Transverse colon (tissue), 4 donors: ENCODE data around the gene ABHD5. TPM values are rescaled to one million over a fixed set of nuclear protein-coding genes. Genes with fewer than 3 reads are reported as not detected.
"Not testable (repeated sequence)": the region's sequence is repeated elsewhere in the genome, so short reads cannot be mapped to it uniquely, and the experiment has no call there.

Source experiments
- DNase-seq: peaks from one replicate; pipeline ENCODE4 v3.0.0-alpha.2; 2019
- H3K27ac ChIP-seq, 4 donors: fragments of 200-600 bp; sonication (generic); 2 replicates each; pipeline ENCODE4 v1.5.1; 2016 to 2018; ENCODE audit warnings: inconsistent platforms in 4 of 4
- H3K27me3 ChIP-seq: fragments of 200-600 bp; sonication (generic); 2 replicates; pipeline ENCODE4 v1.5.1; 2017; ENCODE audit warnings: inconsistent platforms
- H3K36me3 ChIP-seq, 4 donors: fragments of 200-600 bp; sonication (generic); 2 replicates each; pipeline ENCODE4 v1.5.1; 2017 to 2019; ENCODE audit warnings: inconsistent platforms in 4 of 4
- H3K4me1 ChIP-seq, 4 donors: fragments of 200-600 bp; sonication (generic); 2 replicates each; pipeline ENCODE4 v1.5.1; 2017 to 2020; ENCODE audit warnings: inconsistent platforms in 4 of 4
- H3K4me3 ChIP-seq, 4 donors: fragments of 200-600 bp; sonication (generic); 1 replicate in 1 of 4; 2 replicates in 3 of 4; pipeline versions ENCODE4 v1.5.1 to v1.6.1; 2017 to 2019; ENCODE audit warnings: inconsistent platforms in 4 of 4
- H3K9me3 ChIP-seq, 2 donors: fragments of 200-600 bp; sonication (generic); 2 replicates each; pipeline ENCODE4 v1.5.1; 2017 to 2019; ENCODE audit warnings: inconsistent platforms in 2 of 2
- CTCF ChIP-seq, 5 experiments: fragments of 200-600 bp in 3 of 5; fragments of 450-650 bp in 2 of 5; sonication (generic) in 3 of 5; IDR thresholded peaks; 1 replicate in 2 of 5; 2 replicates in 3 of 5; pipeline ENCODE4 v1.5.1; 2016 to 2017; ENCODE audit warnings: antibody characterized with exemption in 5 of 5, inconsistent platforms in 3 of 5, mild to moderate bottlenecking in 2 of 5, moderate library complexity in 1 of 5
- EP300 ChIP-seq: sonication (generic); formaldehyde crosslinking; IDR thresholded peaks from one replicate; pipeline ENCODE4 v1.6.1; 2017; ENCODE audit warnings: antibody characterized with exemption, low read depth
- POLR2A ChIP-seq: fragments of 450-650 bp; IDR thresholded peaks from one replicate; pipeline ENCODE4 v1.6.1; 2016; ENCODE audit warnings: antibody characterized with exemption, mild to moderate bottlenecking, moderate library complexity
- POLR2AphosphoS5 ChIP-seq, 3 donors: sonication (generic); formaldehyde crosslinking; IDR thresholded peaks; one replicate each; pipeline ENCODE4 v1.6.1; 2016; ENCODE audit warnings: antibody characterized with exemption in 3 of 3
- WGBS, 2 donors: methylation state at CpG; one replicate each; pipeline ENCODE4 v1.1.5; 2018; ENCODE audit warnings: low coverage in 1 of 2; 5-methylcytosine and 5-hydroxymethylcytosine counted together
- in situ Hi-C, 4 donors: fragments of 200-750 bp; cut with MboI; loops; one replicate each; pipeline versions ENCODE4 v1.15.0 to v1.15.1; 2017; ENCODE audit warnings: low sequenced_read_pairs in 3 of 4, low pct_ligation_motif_present in 1 of 4, low pct_unique_long_range_greater_than_20kb in 1 of 4
- intact Hi-C: fragments of 100-400 bp; cut with DNase I; formaldehyde crosslinking; loops from one replicate; pipeline ENCODE4 v1.15.1; 2023; ENCODE audit warnings: low total_unique reads
- total RNA-seq, 4 donors: library from RNA; depleted of rRNA; stranded (reverse); fragments of >200 nt; gene quantifications; one replicate each; pipeline ENCODE4 v1.1.0, GENCODE V29; 2016

ABHD5 gene
- total RNA-seq, 4 donors from 2014 or later: 36.2 to 304 (median 48.0) TPM

- H3K4me1 ChIP-seq: no peaks in the 10 kb centered on the region
- no peak overlapping the region for H3K27ac ChIP-seq
- DNase-seq: no peak
- H3K36me3 ChIP-seq: no peaks in the 10 kb centered on the region
- intact Hi-C loops (no loop called here), in situ Hi-C loops (no loop called here)
- H3K9me3 ChIP-seq: no peaks in the 10 kb centered on the region
- no peaks in the 10 kb centered on the region for H3K27me3 ChIP-seq
- TF ChIP-seq POLR2A (no peak), POLR2AphosphoS5 (IDR thresholded peaks at IDR 0.05) (no peak), CTCF (IDR thresholded peaks at IDR 0.05) (no peak), EP300 (no peak)
- no peak overlapping the region for H3K4me3 ChIP-seq
Observed at GRCh38 chr3:43675593-43675992, 15.1 kb upstream of the ABHD5 start.

GRCh38 chr3:43676441-43676840 is 14.3 kb upstream of the ABHD5 start:
- TF ChIP-seq CTCF (IDR thresholded peaks at IDR 0.05) (no peak), POLR2A (no peak), POLR2AphosphoS5 (IDR thresholded peaks at IDR 0.05) (no peak), EP300 (no peak)
- in situ Hi-C loops (no loop called here), intact Hi-C loops (no loop called here)
- H3K4me3 ChIP-seq: no peak overlapping the region
- no peaks in the 10 kb centered on the region for H3K27me3 ChIP-seq
- WGBS, 2 donors: 63 to 78% methylated on average over 1 of the region's 1 CpG
- no peak for DNase-seq
- H3K4me1 ChIP-seq: no peaks in the 10 kb centered on the region
- no peaks in the 10 kb centered on the region for H3K36me3 ChIP-seq
- no peak overlapping the region for H3K27ac ChIP-seq
- no peaks in the 10 kb centered on the region for H3K9me3 ChIP-seq

- DNase-seq, in situ Hi-C loops, H3K27me3 ChIP-seq, H3K4me1 ChIP-seq, H3K4me3 ChIP-seq, H3K27ac ChIP-seq, H3K36me3 ChIP-seq, intact Hi-C loops, H3K9me3 ChIP-seq: not testable (repeated sequence)
- 93 to 100% methylated on average over 3 to 8 of the region's 8 CpGs for WGBS, 2 donors
Observed at GRCh38 chr3:43678375-43678774, 12.4 kb upstream of the ABHD5 start.

GRCh38 chr3:43678887-43679449 is 11.8 kb upstream of the ABHD5 start:
- H3K9me3 ChIP-seq, H3K4me3 ChIP-seq, H3K27me3 ChIP-seq, H3K27ac ChIP-seq, in situ Hi-C loops, H3K36me3 ChIP-seq, intact Hi-C loops, H3K4me1 ChIP-seq, DNase-seq: not testable (repeated sequence)
- WGBS, 2 donors: 95 to 96% methylated on average over 5 to 20 of the region's 20 CpGs

- H3K27me3 ChIP-seq, H3K4me3 ChIP-seq, DNase-seq, intact Hi-C loops, H3K36me3 ChIP-seq, H3K4me1 ChIP-seq, H3K9me3 ChIP-seq, in situ Hi-C loops, H3K27ac ChIP-seq: not testable (repeated sequence)
- 81 to 94% methylated on average over 3 to 4 of the region's 4 CpGs for WGBS, 2 donors
Observed at GRCh38 chr3:43680857-43681256, 9.9 kb upstream of the ABHD5 start.

- Histone ChIP-seq H3K27ac (no peak overlapping the region), H3K36me3 (no peaks in the 10 kb centered on the region), H3K4me3 (no peak overlapping the region), H3K4me1 (peaks cover 0 to 11% (median 3%) of the 10 kb centered on the region in 4 donors), H3K27me3 (no peaks in the 10 kb centered on the region), H3K9me3 (no peaks in the 10 kb centered on the region)
- in situ Hi-C loops: no loop called here
- TF ChIP-seq EP300 (no peak), CTCF (IDR thresholded peaks at IDR 0.05) (no peak), POLR2A (no peak), POLR2AphosphoS5 (IDR thresholded peaks at IDR 0.05) (no peak)
- intact Hi-C loops: no loop called here
- 86 to 92% methylated on average over 3 of the region's 3 CpGs for WGBS, 2 donors
- DNase-seq: no peak
Observed at GRCh38 chr3:43684944-43685343, 5.8 kb upstream of the ABHD5 start.
